Measurements from ENCODE around the gene RAB34.

The RAB34 gene

GRCh38 chr17:28703552-28704218, 14.0 kb downstream of the RAB34 start:
- no peak for DNase-seq
- intact Hi-C loops (cut with DNase I) = no loop called here

GRCh38 chr17:28702752-28703150, 14.9 kb downstream of the RAB34 start:
- intact Hi-C loops (cut with DNase I) = no loop called here

GRCh38 chr17:28702026-28702751, 15.5 kb downstream of the RAB34 start:
- DNase-seq = peak in 41 of 42 donors; percentile 16 to 85 (median 57)
- intact Hi-C loops (cut with DNase I) = no loop called here

More at GRCh38 chr17:28702752-28703150, 14.9 kb downstream of the RAB34 start:
- DNase-seq = peak in 7 of 42 donors; percentile 15 to 71 (median 43)

- intact Hi-C loops (cut with DNase I) = no loop called here
- no peak for DNase-seq
These were observed 16.7 kb downstream of the RAB34 start for GRCh38 chr17:28700830-28701492.

GRCh38 chr17:28700278-28700677, 17.4 kb downstream of the RAB34 start:
- intact Hi-C loops (cut with DNase I) = no loop called here

GRCh38 chr17:28698253-28698941, 19.3 kb downstream of the RAB34 start:
- intact Hi-C loops (cut with DNase I) = no loop called here
- no peak for DNase-seq

More at GRCh38 chr17:28700278-28700677, 17.4 kb downstream of the RAB34 start:
- no peak for DNase-seq

- intact Hi-C loops (cut with DNase I) = no loop called here
- peak in 5 of 42 donors; percentile 18 to 43 (median 32) for DNase-seq
These were observed 23.8 kb downstream of the RAB34 start for GRCh38 chr17:28693869-28694268.

- DNase-seq = no peak
- intact Hi-C loops (cut with DNase I) = no loop called here
These were observed 28.7 kb downstream of the RAB34 start for GRCh38 chr17:28689011-28689410.

- no peak for DNase-seq
These were observed 29.2 kb downstream of the RAB34 start for GRCh38 chr17:28688481-28688880.

GRCh38 chr17:28686296-28686695, 31.4 kb downstream of the RAB34 start:
- DNase-seq = no peak
- intact Hi-C loops (cut with DNase I) = no loop called here

More at GRCh38 chr17:28688481-28688880, 29.2 kb downstream of the RAB34 start:
- intact Hi-C loops (cut with DNase I) = no loop called here

GRCh38 chr17:28685366-28685765, 32.3 kb downstream of the RAB34 start:
- peak in 1 of 42 donors; percentile 31 for DNase-seq
- intact Hi-C loops (cut with DNase I) = no loop called here

- peak in 41 of 42 donors; percentile 25 to 89 (median 67) for DNase-seq
- intact Hi-C loops (cut with DNase I) = no loop called here
These were observed 32.7 kb downstream of the RAB34 start for GRCh38 chr17:28684963-28685362.

GRCh38 chr17:28682655-28683054, 35.0 kb downstream of the RAB34 start:
- intact Hi-C loops (cut with DNase I) = no loop called here
- peak in 1 of 42 donors; percentile 15 for DNase-seq

GRCh38 chr17:28675980-28676379, 41.7 kb downstream of the RAB34 start:
- intact Hi-C loops (cut with DNase I) = no loop called here
- DNase-seq = no peak

GRCh38 chr17:28675490-28675889, 42.2 kb downstream of the RAB34 start:
- DNase-seq = no peak
- intact Hi-C loops (cut with DNase I) = no loop called here

- intact Hi-C loops (cut with DNase I) = no loop called here
- no peak for DNase-seq
These were observed 47.8 kb downstream of the RAB34 start for GRCh38 chr17:28669918-28670317.

GRCh38 chr17:28667870-28668269, 49.8 kb downstream of the RAB34 start:
- intact Hi-C loops (cut with DNase I) = no loop called here
- no peak for DNase-seq

- intact Hi-C loops (cut with DNase I) = no loop called here
These were observed 51.7 kb downstream of the RAB34 start for GRCh38 chr17:28665994-28666393.

More at GRCh38 chr17:28665994-28666393, 51.7 kb downstream of the RAB34 start:
- DNase-seq = no peak
